Osteoblast (primary cell): ENCODE data around the gene AGBL1. TPM values are rescaled to one million over a fixed set of nuclear protein-coding genes. Genes with fewer than 3 reads are reported as not detected.
A peak's percentile ranks its signal among the peaks of the same experiment; 100 is the strongest.

Experiments
- DNase-seq: peaks from one replicate; pipeline ENCODE4 v3.0.0; 2011; ENCODE audit warnings: low spot score, mixed read lengths; ENCODE audit not compliant: insufficient read length; ENCODE audit errors: missing footprints
- H2AFZ ChIP-seq: 2 replicates; pipeline ENCODE4 v1.6.0; 2011; ENCODE audit warnings: mild to moderate bottlenecking, low read length
- H3K27ac ChIP-seq: 2 replicates; pipeline ENCODE4 v1.5.1; 2011; ENCODE audit warnings: mild to moderate bottlenecking, low read depth, low read length, moderate library complexity
- H3K27me3 ChIP-seq: 2 replicates; pipeline ENCODE4 v1.6.0; 2012; ENCODE audit warnings: mild to moderate bottlenecking, control low read depth, inconsistent platforms, low read length, moderate library complexity; ENCODE audit not compliant: insufficient read depth
- H3K36me3 ChIP-seq: 2 replicates; pipeline ENCODE4 v1.5.1; 2011; ENCODE audit warnings: mild to moderate bottlenecking, low read length, control low read depth, moderate library complexity; ENCODE audit not compliant: insufficient read depth
- H3K4me1 ChIP-seq: 2 replicates; pipeline ENCODE4 v1.5.1; 2011; ENCODE audit warnings: mild to moderate bottlenecking, low read length, control low read depth, moderate library complexity; ENCODE audit not compliant: insufficient read depth
- H3K4me2 ChIP-seq: 2 replicates; pipeline ENCODE4 v1.6.0; 2011; ENCODE audit warnings: mild to moderate bottlenecking, low read length; ENCODE audit not compliant: insufficient read depth
- H3K4me3 ChIP-seq: fragments of 200-600 bp; sonication (generic); 3 replicates; pipeline ENCODE4 v1.5.1; 2012; ENCODE audit warnings: mild to moderate bottlenecking, low read length, inconsistent platforms; ENCODE audit not compliant: insufficient read depth
- H3K79me2 ChIP-seq: 2 replicates; pipeline ENCODE4 v1.6.0; 2012; ENCODE audit warnings: mild to moderate bottlenecking, low read length, control low read depth, inconsistent platforms; ENCODE audit not compliant: insufficient read depth
- H3K9me3 ChIP-seq: 2 replicates; pipeline ENCODE4 v1.5.1; 2011; ENCODE audit warnings: low read depth, low read length, control low read depth
- H4K20me1 ChIP-seq: 2 replicates; pipeline ENCODE4 v1.6.0; 2012; ENCODE audit warnings: mild to moderate bottlenecking, low read length, control low read depth; ENCODE audit not compliant: insufficient read depth
- total RNA-seq: library from RNA; depleted of rRNA; stranded (reverse); fragments of >200 nt; gene quantifications from 2 replicates; pipeline ENCODE4 v1.2.3, GENCODE V29; 2012
- TF ChIP-seq, protein P1 (sequence below): IDR thresholded peaks from 2 replicates; pipeline ENCODE4 v1.5.1; 2011; ENCODE audit warnings: mild to moderate bottlenecking, low read depth, low read length, moderate library complexity; ENCODE audit errors: extremely low read depth

The AGBL1 gene
- total RNA-seq, 1 donor, result not detected

DNA sequence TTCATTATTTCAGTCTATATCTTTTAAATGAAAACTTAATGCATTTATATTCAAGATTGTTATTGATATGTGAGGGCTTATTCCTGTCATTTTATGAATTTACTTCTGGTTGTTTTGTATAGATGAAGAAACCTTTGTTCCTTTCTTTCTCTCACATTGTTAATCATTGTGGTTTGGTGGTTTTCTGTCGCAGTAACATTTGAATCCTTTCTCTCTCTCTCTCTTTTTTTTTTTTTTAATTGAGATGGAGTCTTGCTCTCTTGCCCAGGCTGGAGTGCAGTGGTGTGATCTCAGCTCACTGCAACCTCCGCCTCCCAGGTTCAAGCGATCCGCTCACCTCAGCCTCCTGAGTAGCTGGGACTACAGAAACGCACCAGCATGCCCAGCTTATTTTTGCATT lies 22.1 kb downstream of the AGBL1 start:
- TF ChIP-seq, protein P1, sequence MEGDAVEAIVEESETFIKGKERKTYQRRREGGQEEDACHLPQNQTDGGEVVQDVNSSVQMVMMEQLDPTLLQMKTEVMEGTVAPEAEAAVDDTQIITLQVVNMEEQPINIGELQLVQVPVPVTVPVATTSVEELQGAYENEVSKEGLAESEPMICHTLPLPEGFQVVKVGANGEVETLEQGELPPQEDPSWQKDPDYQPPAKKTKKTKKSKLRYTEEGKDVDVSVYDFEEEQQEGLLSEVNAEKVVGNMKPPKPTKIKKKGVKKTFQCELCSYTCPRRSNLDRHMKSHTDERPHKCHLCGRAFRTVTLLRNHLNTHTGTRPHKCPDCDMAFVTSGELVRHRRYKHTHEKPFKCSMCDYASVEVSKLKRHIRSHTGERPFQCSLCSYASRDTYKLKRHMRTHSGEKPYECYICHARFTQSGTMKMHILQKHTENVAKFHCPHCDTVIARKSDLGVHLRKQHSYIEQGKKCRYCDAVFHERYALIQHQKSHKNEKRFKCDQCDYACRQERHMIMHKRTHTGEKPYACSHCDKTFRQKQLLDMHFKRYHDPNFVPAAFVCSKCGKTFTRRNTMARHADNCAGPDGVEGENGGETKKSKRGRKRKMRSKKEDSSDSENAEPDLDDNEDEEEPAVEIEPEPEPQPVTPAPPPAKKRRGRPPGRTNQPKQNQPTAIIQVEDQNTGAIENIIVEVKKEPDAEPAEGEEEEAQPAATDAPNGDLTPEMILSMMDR, result no peak
- no peak for DNase-seq
- H3K27me3 ChIP-seq, result no peaks in the 10 kb centered on the region

DNA sequence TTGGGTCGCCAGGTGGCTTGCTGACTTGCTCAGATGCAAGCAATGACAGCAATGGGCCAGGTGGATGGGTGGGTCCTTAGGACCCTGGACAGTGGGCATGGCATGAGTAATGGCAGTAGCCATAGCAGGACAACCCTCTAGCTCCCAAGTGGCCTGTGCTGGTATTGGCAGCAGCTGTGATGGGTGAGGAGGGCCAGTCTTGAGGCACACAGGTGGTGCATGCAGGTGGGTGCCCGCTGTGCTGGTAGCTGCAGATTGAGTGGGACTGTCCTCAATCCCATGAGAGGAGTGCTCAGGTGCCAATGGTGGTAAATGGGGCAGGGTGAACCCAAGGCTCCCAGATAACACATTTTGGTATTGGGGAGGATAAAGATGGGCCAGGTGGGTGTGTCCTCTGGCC lies 24.2 kb downstream of the AGBL1 start:
- H4K20me1 ChIP-seq, result no peaks in the 10 kb centered on the region
- H3K27ac ChIP-seq, result no peak overlapping the region
- TF ChIP-seq, protein P1, result no peak
- H3K4me3 ChIP-seq, result no peak overlapping the region
- no peaks in the 10 kb centered on the region for H3K36me3 ChIP-seq
- H2AFZ ChIP-seq, result no peak overlapping the region
- no peak overlapping the region for H3K4me2 ChIP-seq
- no peak for DNase-seq
- H3K79me2 ChIP-seq, result no peaks in the 10 kb centered on the region
- no peaks in the 10 kb centered on the region for H3K27me3 ChIP-seq
- H3K4me1 ChIP-seq, result no peaks in the 10 kb centered on the region
- peaks cover 5% of the 10 kb centered on the region for H3K9me3 ChIP-seq

More for the DNA sequence above, 22.1 kb downstream of the AGBL1 start:
- Histone ChIP-seq H3K27ac (no peak overlapping the region), H3K79me2 (no peaks in the 10 kb centered on the region), H3K4me1 (no peaks in the 10 kb centered on the region), H3K36me3 (no peaks in the 10 kb centered on the region), H3K4me2 (no peak overlapping the region), H2AFZ (no peak overlapping the region), H4K20me1 (no peaks in the 10 kb centered on the region), H3K4me3 (no peak overlapping the region), H3K9me3 (peaks cover 5% of the 10 kb centered on the region)

DNA sequence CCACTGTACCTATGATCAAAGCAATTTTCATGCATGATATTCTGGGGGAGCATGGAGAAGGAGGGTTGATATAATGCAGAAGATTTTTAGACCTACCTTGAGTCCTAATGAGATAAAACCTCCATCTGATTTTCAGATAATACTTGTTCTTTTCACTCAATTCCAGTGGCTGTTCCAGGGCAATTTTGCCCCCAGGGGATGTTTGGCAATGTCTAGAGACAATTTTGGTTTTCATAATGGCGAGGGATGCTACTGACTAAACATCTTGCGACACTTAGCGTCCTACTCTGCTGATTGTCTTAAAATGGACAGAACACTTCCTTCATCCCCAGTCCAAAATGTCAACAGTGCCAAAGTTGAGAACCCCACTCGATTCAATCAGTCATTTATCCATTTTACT lies 26.6 kb downstream of the AGBL1 start:
- Histone ChIP-seq H3K9me3 (peaks cover 5% of the 10 kb centered on the region), H3K4me2 (no peak overlapping the region), H3K4me3 (no peak overlapping the region), H3K4me1 (no peaks in the 10 kb centered on the region), H3K79me2 (no peaks in the 10 kb centered on the region), H3K36me3 (no peaks in the 10 kb centered on the region), H3K27me3 (no peaks in the 10 kb centered on the region), H4K20me1 (no peaks in the 10 kb centered on the region), H2AFZ (no peak overlapping the region), H3K27ac (no peak overlapping the region)
- no peak for DNase-seq
- TF ChIP-seq, protein P1, result no peak

DNA sequence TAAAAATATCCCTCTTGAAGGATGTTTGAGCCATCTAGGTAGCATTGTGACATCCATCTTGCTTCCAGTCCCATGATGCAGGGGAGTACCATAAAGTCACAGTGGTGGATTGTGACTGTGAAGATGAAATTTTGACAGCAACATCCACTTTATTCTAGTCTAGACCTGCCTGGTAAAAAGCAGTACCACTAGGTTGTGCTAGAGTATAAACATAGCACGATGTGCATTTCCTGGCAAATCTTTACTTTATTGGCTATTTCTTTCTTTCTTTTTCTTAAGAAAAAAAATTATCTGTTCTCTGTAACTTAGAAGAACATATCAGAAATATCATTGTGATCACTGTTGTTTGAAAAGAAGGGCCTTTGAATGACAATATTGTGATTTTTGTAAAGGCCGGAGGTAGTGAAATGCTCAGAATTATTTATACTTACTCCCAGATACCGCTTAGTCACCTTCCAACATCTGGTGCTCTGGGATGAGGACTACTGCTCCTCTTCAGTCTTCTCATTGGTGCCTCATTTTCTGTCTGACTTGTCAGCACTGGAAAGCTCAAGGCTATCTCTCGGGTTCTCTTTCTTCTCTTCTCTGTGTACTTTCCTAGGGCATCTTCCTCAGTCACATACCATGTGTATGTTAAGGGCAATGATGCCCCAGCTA lies 35.6 kb downstream of the AGBL1 start:
- Histone ChIP-seq H3K4me2 (no peak overlapping the region), H3K4me3 (no peak overlapping the region), H3K79me2 (no peaks in the 10 kb centered on the region), H3K27ac (no peak overlapping the region), H3K27me3 (no peaks in the 10 kb centered on the region), H4K20me1 (no peaks in the 10 kb centered on the region), H2AFZ (no peak overlapping the region), H3K4me1 (no peaks in the 10 kb centered on the region), H3K36me3 (no peaks in the 10 kb centered on the region), H3K9me3 (no peaks in the 10 kb centered on the region)
- TF ChIP-seq, protein P1, result no peak
- peak; percentile 39 for DNase-seq
